Fibroblast of the aortic adventitia (primary cell): ENCODE data around the gene RPUSD1. TPM values are rescaled to one million over a fixed set of nuclear protein-coding genes. Genes with fewer than 3 reads are reported as not detected.

ENCODE experiments used
- DNase-seq: peaks from one replicate; pipeline ENCODE4 v3.0.0-alpha.2; 2010; ENCODE audit warnings: low read depth
- H3K4me3 ChIP-seq: 2 replicates; pipeline ENCODE4 v1.5.1; 2011; ENCODE audit warnings: low read depth, mild to moderate bottlenecking, control low read depth, low read length, moderate library complexity
- CTCF ChIP-seq: IDR thresholded peaks from 2 replicates; pipeline ENCODE4 v1.5.1; 2011; ENCODE audit warnings: mild to moderate bottlenecking, low read length, control low read depth, inconsistent platforms; ENCODE audit not compliant: insufficient read depth
- total RNA-seq: library from RNA; depleted of rRNA; stranded (reverse); fragments of >200 nt; gene quantifications from 2 replicates; pipeline ENCODE4 v1.2.3, GENCODE V29; 2012; ENCODE audit warnings: low replicate concordance

Gene RPUSD1
- total RNA-seq, 1 donor, result 20.3 TPM

GRCh38 chr16:799111-799947 is 11.1 kb upstream of the RPUSD1 start:
- H3K4me3 ChIP-seq, result no peak overlapping the region
- no peak for TF ChIP-seq CTCF

GRCh38 chr16:798666-799065 is 10.5 kb upstream of the RPUSD1 start:
- no peak overlapping the region for H3K4me3 ChIP-seq
- no peak for TF ChIP-seq CTCF
- DNase-seq, result no peak

More at GRCh38 chr16:799111-799947, 11.1 kb upstream of the RPUSD1 start:
- no peak for DNase-seq

GRCh38 chr16:797686-798085 is 9.5 kb upstream of the RPUSD1 start:
- no peak for DNase-seq
- no peak overlapping the region for H3K4me3 ChIP-seq
- no peak for TF ChIP-seq CTCF

DNA sequence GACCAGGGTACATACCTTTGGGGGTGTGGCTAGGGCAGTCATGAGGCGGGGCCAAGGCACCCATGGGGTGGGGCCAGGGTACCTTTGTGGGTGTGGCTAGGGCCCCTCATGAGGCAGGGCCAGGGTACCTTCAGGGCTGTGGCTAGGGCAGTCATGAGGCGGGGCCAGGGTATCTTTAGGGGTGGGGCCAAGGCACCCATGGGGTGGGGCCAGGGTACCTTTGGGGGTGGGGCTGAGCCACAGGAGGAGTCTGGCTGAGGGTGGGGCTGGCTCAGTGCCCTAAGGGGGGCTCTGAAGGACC is 8.9 kb upstream of the RPUSD1 start:
- TF ChIP-seq CTCF, result no peak
- no peak for DNase-seq
- H3K4me3 ChIP-seq, result no peak overlapping the region

DNA sequence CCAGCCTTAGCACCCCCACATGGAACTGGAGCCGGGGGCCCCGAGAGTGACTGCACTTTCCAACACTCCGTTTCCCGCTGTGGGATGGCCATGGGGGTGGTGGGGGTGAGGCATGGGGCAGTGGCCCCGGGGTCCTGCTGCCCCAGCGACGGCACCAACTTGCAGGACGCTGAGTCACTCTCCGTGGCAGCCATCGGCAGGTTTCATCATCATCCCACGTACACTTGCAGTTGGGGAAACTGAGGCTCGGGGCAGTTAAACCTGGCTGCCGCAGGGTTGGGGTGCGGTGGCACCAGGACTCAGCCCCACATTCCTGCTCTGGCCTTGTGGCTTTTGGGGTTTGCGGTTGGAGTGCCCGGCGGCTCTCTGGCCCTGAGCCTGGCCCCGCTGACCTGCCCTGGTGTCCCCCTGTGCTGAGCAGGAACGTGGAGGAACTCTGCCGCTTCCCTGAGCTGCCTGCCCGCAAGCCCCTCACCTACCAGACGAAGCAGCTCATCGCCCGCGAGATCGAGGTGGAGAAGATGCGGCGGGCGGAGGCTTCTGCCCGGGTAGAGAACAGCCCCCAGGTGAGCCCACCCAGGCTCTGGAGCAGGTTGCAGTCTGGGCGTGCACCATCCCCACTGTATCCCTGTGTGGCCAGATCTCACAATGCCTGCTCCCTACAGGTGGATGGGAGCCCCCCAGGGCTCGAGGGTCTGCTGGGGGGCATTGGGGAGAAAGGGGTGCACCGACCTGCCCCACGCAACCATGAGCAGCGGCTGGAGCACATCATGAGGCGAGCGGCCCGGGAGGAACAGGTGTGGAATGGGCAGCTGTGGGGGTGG is 8.3 kb upstream of the RPUSD1 start:
- DNase-seq, result no peak
- no peak for TF ChIP-seq CTCF
- H3K4me3 ChIP-seq, result no peak overlapping the region

- DNase-seq, result no peak
- no peak for TF ChIP-seq CTCF
- H3K4me3 ChIP-seq, result no peak overlapping the region
These were observed 7.5 kb upstream of the RPUSD1 start for GRCh38 chr16:795580-796229.
